SKM-1 treated with dmso at 0.1 percent for 144 hours (cell line): ENCODE data around the gene SELPLG.
"Not testable (repeated sequence)": the region's sequence is repeated elsewhere in the genome, so short reads cannot be mapped to it uniquely, and the experiment has no call there.

Experiments used
- DNase-seq: peaks from one replicate; lab custom pipeline; 2025; ENCODE audit not compliant: unreplicated experiment; lab: John Stamatoyannopoulos, UW

The SELPLG gene

DNA sequence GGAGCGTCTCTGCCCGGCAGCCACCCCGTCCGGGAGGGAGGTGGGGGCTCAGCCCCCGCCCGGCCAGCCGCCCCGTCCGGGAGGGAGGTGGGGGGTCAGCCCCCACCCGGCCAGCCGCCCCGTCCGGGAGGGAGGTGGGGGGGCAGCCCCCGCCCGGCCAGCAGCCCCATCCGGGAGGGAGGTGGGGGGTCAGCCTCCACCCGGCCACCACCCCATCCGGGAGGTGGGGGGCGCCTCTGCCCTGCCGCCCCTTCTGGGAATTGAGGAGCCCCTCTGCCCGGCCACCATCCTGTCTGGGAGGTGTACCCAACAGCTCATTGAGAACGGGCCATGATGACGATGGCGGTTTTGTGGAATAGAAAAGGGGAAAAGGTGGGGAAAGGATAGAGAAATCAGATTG is 22.6 kb upstream of the SELPLG start:
- DNase-seq = not testable (repeated sequence)

DNA sequence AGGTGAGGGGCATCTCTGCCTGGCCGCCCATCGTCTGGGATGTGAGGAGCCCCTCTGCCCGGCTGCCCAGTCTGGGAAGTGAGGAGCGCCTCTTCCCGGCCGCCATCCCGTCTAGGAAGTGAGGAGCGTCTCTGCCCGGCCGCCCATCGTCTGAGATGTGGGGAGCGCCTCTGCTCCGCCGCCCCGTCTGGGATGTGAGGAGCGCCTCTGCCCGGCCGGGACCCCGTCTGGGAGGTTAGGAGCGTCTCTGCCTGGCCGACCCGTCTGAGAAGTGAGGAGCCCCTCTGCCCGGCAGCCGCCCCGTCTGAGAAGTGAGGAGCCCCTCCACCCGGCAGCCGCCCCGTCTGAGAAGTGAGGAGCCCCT is 22.1 kb upstream of the SELPLG start:
- not testable (repeated sequence) for DNase-seq

GRCh38 chr12:108654622-108655021 is 20.9 kb upstream of the SELPLG start:
- DNase-seq = not testable (repeated sequence)

- DNase-seq = no peak
Measured at GRCh38 chr12:108653922-108654321, 20.2 kb upstream of the SELPLG start.

DNA sequence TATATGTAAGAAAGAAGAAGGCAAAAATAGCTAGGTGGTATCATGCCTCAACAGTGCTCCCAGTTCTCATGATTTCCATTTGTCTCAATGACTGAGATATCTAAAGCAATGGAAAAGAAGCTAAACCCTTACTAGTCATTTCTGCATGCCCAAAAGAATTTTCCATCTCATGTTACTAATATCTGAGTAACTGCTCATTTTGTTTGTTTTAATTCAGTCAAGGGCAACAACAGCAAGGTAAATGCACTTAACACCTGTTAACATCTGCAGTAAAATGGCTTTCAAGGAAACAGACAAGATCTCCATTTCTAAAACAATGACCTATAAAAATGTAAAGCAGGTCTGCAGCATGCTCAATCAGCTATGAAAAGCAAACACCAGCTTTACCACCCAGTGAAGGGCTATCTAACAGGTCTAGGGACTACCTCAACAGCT is 19.4 kb upstream of the SELPLG start:
- no peak for DNase-seq

DNA sequence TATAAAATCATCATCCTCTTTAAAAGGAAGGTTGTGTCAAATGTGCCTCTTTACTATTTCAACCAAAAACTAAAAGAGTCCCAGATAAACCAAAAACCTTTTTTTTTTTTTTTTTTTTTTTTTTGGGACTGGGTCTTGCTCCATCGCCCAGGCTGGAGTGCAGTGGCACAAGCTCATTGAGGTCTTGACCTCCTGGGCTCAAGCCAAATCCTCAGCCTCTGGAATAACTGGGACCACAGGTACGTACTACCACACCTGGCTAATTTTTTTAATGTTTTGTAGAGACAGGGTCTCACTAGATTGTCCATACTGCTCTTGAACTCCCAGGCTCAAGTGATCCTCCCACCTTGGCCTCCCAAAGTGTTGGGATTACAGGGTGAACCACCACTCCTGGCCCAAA is 16.4 kb upstream of the SELPLG start:
- DNase-seq = no peak

DNA sequence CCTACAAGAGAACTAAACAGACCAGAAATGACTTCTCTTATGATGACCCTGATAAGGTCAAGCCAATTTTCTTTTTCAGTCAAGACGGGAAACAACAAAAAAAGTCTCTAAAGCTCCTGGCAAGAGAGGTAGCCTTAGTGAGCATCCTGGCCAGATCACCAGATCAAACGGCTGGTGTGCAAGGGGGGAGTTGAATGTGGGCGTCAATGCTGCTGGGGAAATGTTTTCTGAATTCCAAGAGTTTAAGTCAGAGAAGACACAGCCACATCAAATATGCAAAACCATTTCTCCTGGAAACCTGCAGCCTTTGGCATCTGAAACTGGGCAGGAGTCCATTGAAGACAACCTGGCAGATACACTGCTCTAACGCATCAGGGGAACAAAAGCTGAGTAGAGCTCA is 16.0 kb upstream of the SELPLG start:
- no peak for DNase-seq

DNA sequence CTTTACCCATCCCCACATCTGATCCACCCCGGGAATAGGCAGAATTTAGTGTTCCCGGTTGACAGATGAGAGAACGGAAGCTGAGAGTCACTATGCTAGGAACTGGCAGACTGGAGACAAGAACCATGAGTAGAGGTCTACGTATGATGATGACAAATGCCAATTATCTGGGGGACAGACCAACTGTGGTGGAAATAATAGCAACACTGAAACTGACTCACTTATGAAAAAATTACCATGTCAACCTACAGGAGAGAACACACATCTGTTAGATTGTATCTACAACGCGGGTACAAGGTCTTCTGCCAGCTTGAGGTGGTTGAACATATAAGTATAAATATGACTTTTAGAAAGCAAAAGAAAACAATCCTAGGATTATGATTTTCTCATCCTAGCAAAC is 15.4 kb upstream of the SELPLG start:
- DNase-seq = no peak

- no peak for DNase-seq
Measured at GRCh38 chr12:108648371-108648770, 14.7 kb upstream of the SELPLG start.

DNA sequence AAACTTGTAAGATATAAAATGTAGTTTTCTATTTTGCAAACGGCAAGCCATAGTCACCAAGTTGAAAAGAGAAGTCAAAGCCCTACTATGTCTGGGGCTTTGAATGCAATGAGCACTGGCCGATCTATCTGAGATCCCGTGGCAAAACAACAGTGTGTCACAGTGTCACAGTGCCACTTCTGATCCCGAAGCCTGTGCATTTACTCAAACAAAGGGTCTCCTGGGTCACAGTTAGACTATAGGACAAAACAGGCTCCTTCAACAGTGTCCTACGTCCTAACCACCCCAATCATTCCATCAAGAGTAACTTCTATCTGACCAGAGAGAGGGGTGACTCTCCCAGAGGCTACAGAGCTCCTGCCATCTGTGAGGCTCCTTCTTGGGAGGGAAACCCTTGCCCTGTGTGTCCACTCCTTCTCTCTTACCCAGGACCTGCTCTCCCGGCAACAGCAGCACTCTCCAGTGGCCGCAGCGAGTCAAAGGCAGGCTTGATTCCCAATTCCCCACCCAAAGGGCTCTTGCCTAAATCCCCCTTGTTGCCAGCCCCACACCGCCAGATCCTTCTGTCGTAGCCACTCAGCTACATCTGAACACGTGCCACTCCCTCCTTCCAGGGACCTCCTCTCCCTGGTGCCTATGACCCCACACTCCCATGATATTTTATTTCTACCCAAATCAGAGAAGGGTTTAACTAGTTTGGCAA is 14.0 kb upstream of the SELPLG start:
- no peak for DNase-seq

- no peak for DNase-seq
Measured at GRCh38 chr12:108646600-108647579, 13.2 kb upstream of the SELPLG start.

- no peak for DNase-seq
Measured at GRCh38 chr12:108645686-108646599, 12.2 kb upstream of the SELPLG start.

DNA sequence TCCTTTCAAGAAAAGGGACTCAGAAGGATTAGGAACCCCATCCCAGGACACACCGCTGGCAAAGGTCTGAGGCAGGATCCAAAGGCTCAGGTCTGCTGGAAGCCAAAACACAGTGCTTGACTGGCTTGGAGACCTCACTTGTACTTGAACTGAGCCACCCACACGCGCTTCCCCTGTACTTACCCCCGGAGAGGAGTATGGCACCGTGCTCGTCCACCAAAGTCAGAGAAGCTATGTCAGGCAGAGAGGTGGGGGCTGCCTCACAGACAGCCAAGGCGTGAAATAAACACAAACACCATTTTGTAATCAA is 11.1 kb upstream of the SELPLG start:
- DNase-seq = no peak

DNA sequence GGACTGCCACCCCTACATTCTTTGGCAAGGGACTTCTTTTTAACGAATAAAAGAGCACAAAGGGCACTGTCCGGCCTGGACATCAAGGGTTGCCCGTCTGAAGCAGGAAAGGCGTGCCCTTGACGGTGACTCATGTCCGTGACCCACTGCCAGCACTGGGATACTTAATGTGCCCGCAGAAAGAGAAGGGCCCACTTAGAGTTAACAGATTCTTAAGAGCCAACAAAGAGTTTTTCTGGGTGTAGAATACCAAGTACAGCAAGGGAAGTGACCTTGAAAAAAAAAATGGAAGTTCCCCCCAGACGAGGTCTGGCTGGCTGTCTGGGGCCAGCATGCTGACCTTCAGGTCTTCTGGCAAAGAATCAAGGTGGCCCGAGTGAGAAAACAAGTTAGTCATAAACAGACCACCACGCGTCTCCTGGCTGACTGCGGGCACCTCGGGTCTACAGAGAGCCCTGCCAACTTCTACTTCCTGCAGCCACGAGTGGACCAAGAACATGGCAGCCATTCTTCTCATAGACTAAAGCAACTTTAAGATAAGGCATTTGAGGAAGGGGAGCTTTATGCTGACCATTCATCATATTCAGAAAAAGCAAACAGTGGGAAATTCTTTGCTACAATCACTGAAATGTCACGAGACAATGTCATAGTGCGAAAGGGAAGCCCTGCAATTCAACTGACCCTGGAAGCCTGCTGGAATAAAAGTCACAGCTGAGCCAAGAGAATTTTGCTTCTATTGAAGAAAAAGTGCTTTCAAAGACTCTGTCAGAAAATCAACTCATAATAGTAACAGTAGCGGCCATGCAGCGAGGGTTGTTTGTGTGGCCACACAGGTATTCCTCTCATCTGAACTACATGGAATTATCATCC is 10.5 kb upstream of the SELPLG start:
- no peak for DNase-seq

GRCh38 chr12:108642899-108643654 is 9.4 kb upstream of the SELPLG start:
- no peak for DNase-seq

DNA sequence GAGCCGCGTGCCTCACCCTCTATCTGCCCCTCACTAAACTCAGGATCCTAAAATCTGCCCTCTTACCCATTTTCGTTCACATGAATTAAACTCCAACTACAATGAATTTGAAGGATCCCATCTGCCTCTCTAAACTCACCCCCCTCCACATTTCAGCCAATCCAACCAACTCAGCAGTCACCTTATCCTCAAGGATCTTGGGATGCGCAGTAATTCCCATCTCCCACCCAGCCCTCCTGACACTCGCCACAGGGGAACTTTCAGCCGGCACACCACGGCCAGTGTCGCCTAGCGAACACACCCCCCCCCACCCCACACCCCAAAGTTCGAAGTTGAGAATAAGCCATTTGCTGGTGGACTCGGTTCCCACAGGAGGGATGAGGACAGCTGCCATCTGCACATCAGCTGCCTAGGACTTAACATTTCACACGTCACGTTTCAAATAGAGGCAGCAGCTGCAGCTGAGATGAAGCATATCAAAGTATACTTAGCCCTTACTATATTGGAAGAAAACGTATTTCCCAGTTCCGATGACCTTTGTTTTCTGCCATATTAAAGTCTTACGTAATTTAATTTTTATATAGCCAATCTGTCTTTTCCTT is 8.7 kb upstream of the SELPLG start:
- no peak for DNase-seq

GRCh38 chr12:108641446-108642268 is 8.0 kb upstream of the SELPLG start:
- DNase-seq = peak; percentile 22

DNA sequence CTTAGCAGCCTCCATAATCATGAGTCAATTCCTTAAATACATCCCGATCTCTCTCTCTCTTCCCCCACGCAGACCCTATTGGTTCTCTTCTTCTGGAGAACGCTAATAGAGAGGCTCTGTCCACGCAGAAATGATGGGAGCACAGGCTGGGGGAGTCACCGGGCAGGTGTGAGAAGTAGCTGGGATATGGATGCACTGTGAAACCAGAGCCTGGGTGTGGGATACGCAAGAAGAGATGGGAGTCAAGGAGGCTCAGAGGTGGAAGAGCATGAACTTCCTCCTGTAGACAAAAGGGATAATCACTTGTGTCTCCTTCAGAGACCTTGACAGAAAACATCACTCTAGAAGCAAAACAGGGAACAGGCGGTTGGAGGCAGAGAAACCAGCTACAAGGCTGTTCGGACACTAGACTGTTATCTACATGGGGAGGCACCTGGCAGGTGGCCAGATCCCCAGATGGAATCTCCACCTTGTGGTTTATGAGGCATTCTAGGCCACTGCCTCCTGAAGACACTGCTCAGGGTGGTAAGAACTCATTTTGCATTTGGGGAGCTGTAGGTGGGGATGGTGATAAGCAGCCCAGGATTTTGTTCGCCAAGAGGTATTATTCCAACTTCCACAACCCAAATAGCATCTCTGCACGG is 7.2 kb upstream of the SELPLG start:
- DNase-seq = no peak
